ENCODE results near the gene YJEFN3.

GRCh38 chr19:19578252-19578651 is 49.5 kb downstream of the YJEFN3 start:
- TF ChIP-seq STAT6 (CRISPR knock-in tag; conservative IDR thresholded peaks at IDR 0.05; ENCODE audit: low read depth) (no peak), ESRRA (CRISPR knock-in tag; IDR thresholded peaks at IDR 0.05; ENCODE audit: borderline replicate concordance) (no peak), ZBTB21 (CRISPR knock-in tag; IDR thresholded peaks at IDR 0.05; ENCODE audit: borderline replicate concordance) (no peak), CTCF (IDR thresholded peaks at IDR 0.05) (no peak), IRF2 (CRISPR knock-in tag; IDR thresholded peaks at IDR 0.05; ENCODE audit: borderline replicate concordance, low read depth) (no peak), TCF7 (CRISPR knock-in tag; IDR thresholded peaks at IDR 0.05; ENCODE audit: low read depth) (no peak), ZBTB43 (CRISPR knock-in tag; IDR thresholded peaks at IDR 0.05) (no peak), TEAD4 (CRISPR knock-in tag; IDR thresholded peaks at IDR 0.05) (no peak), USF1 (CRISPR knock-in tag; IDR thresholded peaks at IDR 0.05) (no peak)
